Effector memory CD8-positive, alpha-beta T cell (primary cell): ENCODE results near the gene ZBTB4.

ENCODE experiments used
- ATAC-seq: fragments of 150-1000 bp; cut with Tn5 transposase; replicated peaks from 2 replicates; pipeline ENCODE4 v1.10.0; 2021; ENCODE audit warnings: mild to moderate bottlenecking, moderate library complexity
- DNase-seq, 3 experiments: peaks; one replicate each; pipeline ENCODE4 v3.0.0; 2021
- H3K27ac Mint-ChIP-seq, 2 donors: one replicate each; pipeline ENCODE4 v1.8.0; 2022; ENCODE audit warnings: mild to moderate bottlenecking in 2 of 2, mixed read lengths in 2 of 2, moderate library complexity in 2 of 2
- H3K27me3 Mint-ChIP-seq, 2 donors: one replicate each; pipeline ENCODE4 v1.8.0; 2022; ENCODE audit warnings: mixed read lengths in 2 of 2
- H3K36me3 Mint-ChIP-seq: one replicate; pipeline ENCODE4 v1.8.0; 2022; ENCODE audit warnings: mild to moderate bottlenecking, moderate library complexity, mixed read lengths; ENCODE audit not compliant: insufficient read depth
- H3K4me1 Mint-ChIP-seq, 2 donors: one replicate each; pipeline ENCODE4 v1.8.0; 2022; ENCODE audit warnings: low read depth in 2 of 2, mixed read lengths in 2 of 2
- H3K4me3 Mint-ChIP-seq, 2 donors: one replicate each; pipeline ENCODE4 v1.8.0; 2022; ENCODE audit warnings: mild to moderate bottlenecking in 2 of 2, mixed read lengths in 2 of 2, moderate library complexity in 2 of 2
- H3K9me3 Mint-ChIP-seq, 2 donors: one replicate each; pipeline ENCODE4 v1.8.0; 2022; ENCODE audit warnings: mixed read lengths in 2 of 2
- total RNA-seq, 9 experiments: gene quantifications; one replicate each; lab custom pipeline; 2026; lab: John Stamatoyannopoulos, UW

ZBTB4 gene
- total RNA-seq, result 43.5 to 205 (median 132) reads per million in 9 experiments

- H3K36me3 Mint-ChIP-seq, result peaks cover 54% of the 10 kb centered on the region
- H3K27ac Mint-ChIP-seq, result peak within 1 kb of the TSS; percentile 91 to 94
- peak within 1 kb of the TSS; percentile 88 to 91 for H3K4me3 Mint-ChIP-seq
- no peaks in the 10 kb centered on the region for H3K9me3 Mint-ChIP-seq
- DNase-seq (peak; percentile 60 to 67 (median 64)), ATAC-seq (peak; percentile 11)
- peaks cover 59 to 61% of the 10 kb centered on the region in 2 donors for H3K4me1 Mint-ChIP-seq
- no peaks in the 10 kb centered on the region for H3K27me3 Mint-ChIP-seq
These were observed at the start of gene ZBTB4 for GRCh38 chr17:7479213-7480088. ZBTB4 (minus strand) TSS chr17:7479631; CDS start chr17:7466801, 12,830 bp downstream.

- ATAC-seq, result no peak
- Mint-ChIP-seq H3K27ac (no peak overlapping the region), H3K36me3 (peaks cover 4% of the 10 kb centered on the region), H3K4me1 (no peaks in the 10 kb centered on the region), H3K27me3 (no peaks in the 10 kb centered on the region), H3K4me3 (no peak overlapping the region), H3K9me3 (no peaks in the 10 kb centered on the region)
- DNase-seq, result no peak
These were observed 49.4 kb upstream of the ZBTB4 start for GRCh38 chr17:7528842-7529241.

- no peaks in the 10 kb centered on the region for H3K9me3 Mint-ChIP-seq
- peak in 2 of 3 experiments; percentile 49 to 53 for DNase-seq
- H3K27me3 Mint-ChIP-seq, result no peaks in the 10 kb centered on the region
- peaks cover 0 to 3% of the 10 kb centered on the region in 2 donors for H3K4me1 Mint-ChIP-seq
- H3K4me3 Mint-ChIP-seq, result no peak overlapping the region
- H3K36me3 Mint-ChIP-seq, result peaks cover 9% of the 10 kb centered on the region
- peak; percentile 69 for ATAC-seq
- H3K27ac Mint-ChIP-seq, result no peak overlapping the region
These were observed 43.6 kb upstream of the ZBTB4 start for GRCh38 chr17:7523033-7523432.

- H3K4me3 Mint-ChIP-seq, result no peak overlapping the region
- H3K36me3 Mint-ChIP-seq, result peaks cover 53% of the 10 kb centered on the region
- peak overlapping the region in 1 of 2 donors; percentile 12 for H3K27ac Mint-ChIP-seq
These were observed 36.6 kb upstream of the ZBTB4 start for GRCh38 chr17:7515911-7516610.

GRCh38 chr17:7513850-7514419, 34.5 kb upstream of the ZBTB4 start:
- H3K4me3 Mint-ChIP-seq, result no peak overlapping the region
- ATAC-seq (no peak), DNase-seq (no peak)
- H3K27me3 Mint-ChIP-seq, result no peaks in the 10 kb centered on the region
- no peaks in the 10 kb centered on the region for H3K9me3 Mint-ChIP-seq
- H3K4me1 Mint-ChIP-seq, result no peaks in the 10 kb centered on the region
- peaks cover 71% of the 10 kb centered on the region for H3K36me3 Mint-ChIP-seq
- peak overlapping the region in 1 of 2 donors; percentile 92 for H3K27ac Mint-ChIP-seq

More at GRCh38 chr17:7515911-7516610, 36.6 kb upstream of the ZBTB4 start:
- H3K4me1 Mint-ChIP-seq, result no peaks in the 10 kb centered on the region
- ATAC-seq (no peak), DNase-seq (no peak)
- no peaks in the 10 kb centered on the region for H3K27me3 Mint-ChIP-seq
- no peaks in the 10 kb centered on the region for H3K9me3 Mint-ChIP-seq

- H3K27me3 Mint-ChIP-seq, result no peaks in the 10 kb centered on the region
- H3K4me1 Mint-ChIP-seq, result no peaks in the 10 kb centered on the region
- H3K27ac Mint-ChIP-seq, result peak overlapping the region; percentile 12 to 92
- H3K4me3 Mint-ChIP-seq, result no peak overlapping the region
- peak; percentile 7 for ATAC-seq
- H3K9me3 Mint-ChIP-seq, result no peaks in the 10 kb centered on the region
- peaks cover 80% of the 10 kb centered on the region for H3K36me3 Mint-ChIP-seq
- DNase-seq, result no peak
These were observed 33.6 kb upstream of the ZBTB4 start for GRCh38 chr17:7512824-7513540.

GRCh38 chr17:7512105-7512504, 32.7 kb upstream of the ZBTB4 start:
- Mint-ChIP-seq H3K4me3 (no peak overlapping the region), H3K27ac (peak overlapping the region; percentile 63 to 92), H3K4me1 (no peaks in the 10 kb centered on the region), H3K27me3 (no peaks in the 10 kb centered on the region), H3K36me3 (peaks cover 89% of the 10 kb centered on the region), H3K9me3 (no peaks in the 10 kb centered on the region)
- DNase-seq (no peak), ATAC-seq (no peak)

- no peaks in the 10 kb centered on the region for H3K9me3 Mint-ChIP-seq
- ATAC-seq, result no peak
- no peak for DNase-seq
- peaks cover 89% of the 10 kb centered on the region for H3K36me3 Mint-ChIP-seq
- H3K27me3 Mint-ChIP-seq, result no peaks in the 10 kb centered on the region
- no peaks in the 10 kb centered on the region for H3K4me1 Mint-ChIP-seq
- peak overlapping the region in 1 of 2 donors; percentile 46 for H3K4me3 Mint-ChIP-seq
- peak overlapping the region; percentile 63 to 92 for H3K27ac Mint-ChIP-seq
These were observed 31.7 kb upstream of the ZBTB4 start for GRCh38 chr17:7511108-7511507.

- Mint-ChIP-seq H3K36me3 (peaks cover 98% of the 10 kb centered on the region), H3K4me1 (no peaks in the 10 kb centered on the region), H3K4me3 (no peak overlapping the region), H3K9me3 (no peaks in the 10 kb centered on the region), H3K27me3 (no peaks in the 10 kb centered on the region), H3K27ac (peak overlapping the region; percentile 63 to 92)
- DNase-seq, result no peak
- no peak for ATAC-seq
These were observed 30.5 kb upstream of the ZBTB4 start for GRCh38 chr17:7509937-7510336.

- DNase-seq (no peak), ATAC-seq (no peak)
- H3K36me3 Mint-ChIP-seq, result peaks cover 100% of the 10 kb centered on the region
- no peak overlapping the region for H3K4me3 Mint-ChIP-seq
- peak overlapping the region in 1 of 2 donors; percentile 87 for H3K27ac Mint-ChIP-seq
- H3K9me3 Mint-ChIP-seq, result no peaks in the 10 kb centered on the region
- no peaks in the 10 kb centered on the region for H3K4me1 Mint-ChIP-seq
- H3K27me3 Mint-ChIP-seq, result no peaks in the 10 kb centered on the region
These were observed 29.4 kb upstream of the ZBTB4 start for GRCh38 chr17:7508846-7509245.

- Mint-ChIP-seq H3K4me3 (peak overlapping the region in 1 of 2 donors; percentile 53), H3K9me3 (no peaks in the 10 kb centered on the region), H3K4me1 (no peaks in the 10 kb centered on the region), H3K27me3 (no peaks in the 10 kb centered on the region), H3K36me3 (peaks cover 100% of the 10 kb centered on the region), H3K27ac (peak overlapping the region in 1 of 2 donors; percentile 87)
- DNase-seq, result no peak
- no peak for ATAC-seq
These were observed 28.7 kb upstream of the ZBTB4 start for GRCh38 chr17:7508145-7508544.

- peaks cover 100% of the 10 kb centered on the region for H3K36me3 Mint-ChIP-seq
- no peaks in the 10 kb centered on the region for H3K4me1 Mint-ChIP-seq
- no peaks in the 10 kb centered on the region for H3K27me3 Mint-ChIP-seq
- DNase-seq (no peak), ATAC-seq (no peak)
- no peaks in the 10 kb centered on the region for H3K9me3 Mint-ChIP-seq
- no peak overlapping the region for H3K4me3 Mint-ChIP-seq
- H3K27ac Mint-ChIP-seq, result peak overlapping the region; percentile 14 to 65
These were observed 24.1 kb upstream of the ZBTB4 start for GRCh38 chr17:7503521-7503920.

GRCh38 chr17:7502987-7503386, 23.6 kb upstream of the ZBTB4 start:
- ATAC-seq, result peak; percentile 22
- no peak for DNase-seq
- H3K36me3 Mint-ChIP-seq, result peaks cover 100% of the 10 kb centered on the region
- peak overlapping the region; percentile 14 to 65 for H3K27ac Mint-ChIP-seq
- no peak overlapping the region for H3K4me3 Mint-ChIP-seq
- no peaks in the 10 kb centered on the region for H3K9me3 Mint-ChIP-seq
- H3K27me3 Mint-ChIP-seq, result no peaks in the 10 kb centered on the region
- no peaks in the 10 kb centered on the region for H3K4me1 Mint-ChIP-seq
